IPS-NIHi11 (cell line): ENCODE data around the gene CELF2.

Experiments used
- DNase-seq: peaks from one replicate; pipeline ENCODE4 v3.0.0; 2012; ENCODE audit warnings: mixed read lengths, low spot score

The CELF2 gene

GRCh38 chr10:11279314-11279713 is 261.6 kb downstream of the CELF2 start:
- DNase-seq: no peak

- DNase-seq: no peak
Observed at GRCh38 chr10:11280187-11280932, 262.7 kb downstream of the CELF2 start.

- no peak for DNase-seq
Observed at GRCh38 chr10:11282156-11282555, 264.5 kb downstream of the CELF2 start.

- DNase-seq: no peak
Observed at GRCh38 chr10:11282661-11283060, 265.0 kb downstream of the CELF2 start.

GRCh38 chr10:11284291-11285085 is 266.8 kb downstream of the CELF2 start:
- no peak for DNase-seq

- DNase-seq: no peak
Observed at GRCh38 chr10:11285171-11285570, 267.5 kb downstream of the CELF2 start.

- no peak for DNase-seq
Observed at GRCh38 chr10:11286261-11286852, 268.7 kb downstream of the CELF2 start.

- DNase-seq: no peak
Observed at GRCh38 chr10:11288302-11288701, 270.6 kb downstream of the CELF2 start.

- DNase-seq: no peak
Observed at GRCh38 chr10:11290156-11290890, 272.7 kb downstream of the CELF2 start.

GRCh38 chr10:11292576-11293302 is 275.1 kb downstream of the CELF2 start:
- DNase-seq: no peak

- no peak for DNase-seq
Observed at GRCh38 chr10:11293332-11293731, 275.7 kb downstream of the CELF2 start.

GRCh38 chr10:11294831-11295450 is 277.3 kb downstream of the CELF2 start:
- no peak for DNase-seq

- DNase-seq: no peak
Observed at GRCh38 chr10:11295492-11295891, 277.8 kb downstream of the CELF2 start.

GRCh38 chr10:11297136-11297535 is 279.5 kb downstream of the CELF2 start:
- no peak for DNase-seq

GRCh38 chr10:11298116-11298515 is 280.4 kb downstream of the CELF2 start:
- DNase-seq: no peak

GRCh38 chr10:11299125-11299524 is 281.5 kb downstream of the CELF2 start:
- no peak for DNase-seq

- DNase-seq: no peak
Observed at GRCh38 chr10:11300026-11300425, 282.4 kb downstream of the CELF2 start.

- no peak for DNase-seq
Observed at GRCh38 chr10:11300563-11300962, 282.9 kb downstream of the CELF2 start.

- no peak for DNase-seq
Observed at GRCh38 chr10:11301571-11302111, 284.0 kb downstream of the CELF2 start.

- no peak for DNase-seq
Observed at GRCh38 chr10:11302181-11302580, 284.5 kb downstream of the CELF2 start.
